Liver (tissue), 10 donors: ENCODE data around the gene CFAP300. TPM values are rescaled to one million over a fixed set of nuclear protein-coding genes. Genes with fewer than 3 reads are reported as not detected.

Source experiments
- DNase-seq: peaks from one replicate; pipeline ENCODE4 v3.0.0-alpha.2; 2017; ENCODE audit warnings: low spot score
- H3K27ac ChIP-seq, 2 donors: one replicate each; pipeline ENCODE4 v1.7.0; 2013; ENCODE audit warnings: inconsistent platforms in 2 of 2, low read length in 2 of 2, control low read depth in 1 of 2, low read depth in 1 of 2, mild to moderate bottlenecking in 1 of 2
- H3K27me3 ChIP-seq, 4 donors: one replicate each; pipeline versions ENCODE4 v1.6.1 to v1.7.0; 2013; ENCODE audit warnings: low read length in 3 of 4, inconsistent platforms in 1 of 4, mild to moderate bottlenecking in 1 of 4, moderate library complexity in 1 of 4; ENCODE audit not compliant: control insufficient read depth in 4 of 4, insufficient read depth in 4 of 4
- H3K36me3 ChIP-seq, 4 donors: one replicate each; pipeline versions ENCODE4 v1.6.1 to v1.7.0; 2013; ENCODE audit warnings: low read length in 3 of 4, mild to moderate bottlenecking in 3 of 4, low read depth in 1 of 4, moderate library complexity in 1 of 4; ENCODE audit not compliant: control insufficient read depth in 4 of 4, insufficient read depth in 3 of 4
- H3K4me1 ChIP-seq, 4 donors: one replicate each; pipeline versions ENCODE4 v1.6.1 to v1.7.0; 2013; ENCODE audit warnings: low read length in 3 of 4, mild to moderate bottlenecking in 3 of 4, moderate library complexity in 1 of 4; ENCODE audit not compliant: control insufficient read depth in 4 of 4, insufficient read depth in 4 of 4
- H3K4me3 ChIP-seq, 3 donors: one replicate each; pipeline versions ENCODE4 v1.6.1 to v1.7.0; 2013; ENCODE audit warnings: low read length in 3 of 3, control low read depth in 1 of 3, low read depth in 1 of 3, mild to moderate bottlenecking in 1 of 3
- H3K9ac ChIP-seq, 2 donors: one replicate each; pipeline ENCODE4 v1.7.0; 2013; ENCODE audit warnings: low read length in 2 of 2, mild to moderate bottlenecking in 2 of 2, moderate library complexity in 2 of 2, control low read depth in 1 of 2, low read depth in 1 of 2
- H3K9me3 ChIP-seq, 4 donors: one replicate each; pipeline versions ENCODE4 v1.6.1 to v1.7.0; 2013; ENCODE audit warnings: low read length in 3 of 4; ENCODE audit not compliant: control insufficient read depth in 4 of 4
- ATF3 ChIP-seq: IDR thresholded peaks from 2 replicates; pipeline ENCODE4 v1.6.1; 2016; ENCODE audit warnings: antibody characterized with exemption
- EGR1 ChIP-seq, 2 donors: IDR thresholded peaks; 2 replicates each; pipeline ENCODE4 v1.6.1; 2016 to 2018; ENCODE audit warnings: antibody characterized with exemption in 2 of 2, low read depth in 2 of 2
- FOXA2 ChIP-seq: IDR thresholded peaks from 2 replicates; pipeline ENCODE4 v1.6.1; 2016; ENCODE audit warnings: antibody characterized with exemption
- GABPA ChIP-seq, 2 donors: IDR thresholded peaks in 1 of 2; conservative IDR thresholded peaks in 1 of 2; 2 replicates each; pipeline ENCODE4 v1.6.1; 2016; ENCODE audit warnings: antibody characterized with exemption in 2 of 2, mild to moderate bottlenecking in 1 of 2, moderate library complexity in 1 of 2
- HNF4G ChIP-seq: IDR thresholded peaks from 2 replicates; pipeline ENCODE4 v1.6.1; 2016; ENCODE audit warnings: antibody characterized with exemption
- JUND ChIP-seq, 2 donors: IDR thresholded peaks; 2 replicates each; pipeline ENCODE4 v1.6.1; 2016; ENCODE audit warnings: antibody characterized with exemption in 2 of 2
- MAX ChIP-seq: IDR thresholded peaks from 2 replicates; pipeline ENCODE4 v1.6.1; 2016; ENCODE audit warnings: antibody characterized with exemption
- NR2F2 ChIP-seq: IDR thresholded peaks from 2 replicates; pipeline ENCODE4 v1.6.1; 2016; ENCODE audit warnings: antibody characterized with exemption
- TAF1 ChIP-seq: conservative IDR thresholded peaks from 2 replicates; pipeline ENCODE4 v1.6.1; 2016; ENCODE audit warnings: antibody characterized with exemption, mild to moderate bottlenecking
- YY1 ChIP-seq: IDR thresholded peaks from 2 replicates; pipeline ENCODE4 v1.6.1; 2016; ENCODE audit warnings: antibody characterized with exemption, mild to moderate bottlenecking
- WGBS: extraction: QIAGEN DNeasy Blood & Tissue Kit; methylation state at CpG from one replicate; pipeline ENCODE4 v1.1.7; 2013; 5-methylcytosine and 5-hydroxymethylcytosine counted together
- polyA plus RNA-seq, 2 donors: library from polyadenylated mRNA; stranded (reverse) in 1 of 2; unstranded in 1 of 2; fragments of 200-250 nt in 1 of 2; fragments of >200 nt in 1 of 2; fragmentation: Nextera tagmentation in 1 of 2; extraction: Ambion mirVana in 1 of 2; gene quantifications; one replicate each; pipeline versions ENCODE4 v1.2.1 to v1.2.3, GENCODE V29; 2013 to 2015
- small RNA-seq: library from RNA; depleted of rRNA; stranded (forward); fragments of <200 nt; gene quantifications from one replicate; pipeline ENCODE3, GENCODE V24; 2014
- total RNA-seq, 2 donors: library from RNA; depleted of rRNA; stranded (reverse); fragments of >200 nt; gene quantifications; one replicate each; pipeline ENCODE4 v1.2.3, GENCODE V29; 2014
- TF ChIP-seq, protein P1 (sequence below): IDR thresholded peaks from 2 replicates; pipeline ENCODE4 v1.6.1; 2016; ENCODE audit warnings: antibody characterized with exemption, mild to moderate bottlenecking
- donor health status: healthy.
- donor health status: healthy.
- donor health status: healthy.
- donor health status: healthy.
- donor health status: healthy.

The CFAP300 gene
- total and polyA plus RNA-seq, 4 donors = 0.09 to 0.22 TPM; not detected in 2

GRCh38 chr11:102120437-102120973, 73.3 kb downstream of the CFAP300 start:
- TF ChIP-seq ATF3 = no peak
- TF ChIP-seq NR2F2 = no peak
- TF ChIP-seq YY1 = no peak
- TF ChIP-seq FOXA2 = no peak
- TF ChIP-seq JUND (IDR thresholded peaks at IDR 0.05) = no peak
- no peak for TF ChIP-seq EGR1 (IDR thresholded peaks at IDR 0.05; ENCODE audit: low read depth in 2 of 2)
- TF ChIP-seq, protein P1, sequence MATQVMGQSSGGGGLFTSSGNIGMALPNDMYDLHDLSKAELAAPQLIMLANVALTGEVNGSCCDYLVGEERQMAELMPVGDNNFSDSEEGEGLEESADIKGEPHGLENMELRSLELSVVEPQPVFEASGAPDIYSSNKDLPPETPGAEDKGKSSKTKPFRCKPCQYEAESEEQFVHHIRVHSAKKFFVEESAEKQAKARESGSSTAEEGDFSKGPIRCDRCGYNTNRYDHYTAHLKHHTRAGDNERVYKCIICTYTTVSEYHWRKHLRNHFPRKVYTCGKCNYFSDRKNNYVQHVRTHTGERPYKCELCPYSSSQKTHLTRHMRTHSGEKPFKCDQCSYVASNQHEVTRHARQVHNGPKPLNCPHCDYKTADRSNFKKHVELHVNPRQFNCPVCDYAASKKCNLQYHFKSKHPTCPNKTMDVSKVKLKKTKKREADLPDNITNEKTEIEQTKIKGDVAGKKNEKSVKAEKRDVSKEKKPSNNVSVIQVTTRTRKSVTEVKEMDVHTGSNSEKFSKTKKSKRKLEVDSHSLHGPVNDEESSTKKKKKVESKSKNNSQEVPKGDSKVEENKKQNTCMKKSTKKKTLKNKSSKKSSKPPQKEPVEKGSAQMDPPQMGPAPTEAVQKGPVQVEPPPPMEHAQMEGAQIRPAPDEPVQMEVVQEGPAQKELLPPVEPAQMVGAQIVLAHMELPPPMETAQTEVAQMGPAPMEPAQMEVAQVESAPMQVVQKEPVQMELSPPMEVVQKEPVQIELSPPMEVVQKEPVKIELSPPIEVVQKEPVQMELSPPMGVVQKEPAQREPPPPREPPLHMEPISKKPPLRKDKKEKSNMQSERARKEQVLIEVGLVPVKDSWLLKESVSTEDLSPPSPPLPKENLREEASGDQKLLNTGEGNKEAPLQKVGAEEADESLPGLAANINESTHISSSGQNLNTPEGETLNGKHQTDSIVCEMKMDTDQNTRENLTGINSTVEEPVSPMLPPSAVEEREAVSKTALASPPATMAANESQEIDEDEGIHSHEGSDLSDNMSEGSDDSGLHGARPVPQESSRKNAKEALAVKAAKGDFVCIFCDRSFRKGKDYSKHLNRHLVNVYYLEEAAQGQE = no peak
- no peak for TF ChIP-seq TAF1
- TF ChIP-seq MAX = no peak
- no peak for TF ChIP-seq GABPA (IDR thresholded peaks at IDR 0.05 in 1 of 2, conservative IDR thresholded peaks at IDR 0.05 in 1 of 2)
- TF ChIP-seq HNF4G = no peak
- H3K27ac ChIP-seq = no peak overlapping the region
- peaks cover 8 to 29% (median 17%) of the 10 kb centered on the region in 4 donors for H3K4me1 ChIP-seq
- no peaks in the 10 kb centered on the region for H3K9me3 ChIP-seq
- no peak for DNase-seq
- H3K4me3 ChIP-seq = no peak overlapping the region
- H3K27me3 ChIP-seq = no peaks in the 10 kb centered on the region
- no peak overlapping the region for H3K9ac ChIP-seq
- 74% methylated on average over 3 of the region's 3 CpGs for WGBS
- no peaks in the 10 kb centered on the region for H3K36me3 ChIP-seq

DNA sequence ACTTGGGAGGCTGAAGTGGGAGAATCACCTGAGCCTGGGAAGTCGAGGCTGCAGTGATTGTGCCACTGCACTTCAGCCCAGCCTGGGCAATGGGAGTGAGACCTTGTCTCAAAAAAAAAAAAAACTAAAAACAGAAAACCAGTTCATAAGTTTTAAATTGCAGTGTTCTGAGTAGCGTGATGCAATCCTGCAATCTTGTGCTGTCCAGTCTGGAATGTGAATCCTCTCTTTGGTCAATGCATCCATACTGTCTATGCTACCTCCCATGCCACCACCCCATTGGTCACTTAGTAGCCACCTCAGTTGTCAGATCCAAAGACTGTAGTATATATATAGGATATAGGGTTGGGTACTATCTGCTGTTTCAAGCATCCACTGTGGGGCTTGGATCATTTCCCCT, 74.1 kb downstream of the CFAP300 start:
- no peaks in the 10 kb centered on the region for H3K36me3 ChIP-seq
- H3K9ac ChIP-seq = no peak overlapping the region
- WGBS = 89% methylated on average over 2 of the region's 2 CpGs
- TF ChIP-seq, protein P1 = peak; percentile 17
- TF ChIP-seq FOXA2 = no peak
- no peak overlapping the region for H3K4me3 ChIP-seq
- no peaks in the 10 kb centered on the region for H3K9me3 ChIP-seq
- H3K27me3 ChIP-seq = no peaks in the 10 kb centered on the region
- no peak for DNase-seq
- H3K27ac ChIP-seq = no peak overlapping the region
- H3K4me1 ChIP-seq = peaks cover 4 to 21% (median 13%) of the 10 kb centered on the region in 4 donors

Small RNA genes within 50 kb of the gene (small RNA-seq; reads per million reads assigned to genes)
- not detected for gene RNA5SP535

Other genes starting within 250 kb of the CFAP300 start
- gene CEP126, start 132.4 kb upstream of the CFAP300 start, total RNA-seq = under 1 TPM; 0.25 to 0.75 TPM
- under 1 TPM; 0.02 to 0.07 TPM for gene CEP126, start 132.4 kb upstream of the CFAP300 start, polyA plus RNA-seq
- gene ANGPTL5, start 130.9 kb upstream of the CFAP300 start, total RNA-seq = not detected
- not detected for gene ANGPTL5, start 130.9 kb upstream of the CFAP300 start, polyA plus RNA-seq
- 10 to 100 TPM; 17.6 to 65.6 TPM for gene YAP1, start 63.0 kb downstream of the CFAP300 start, total RNA-seq
- gene YAP1, start 63.0 kb downstream of the CFAP300 start, polyA plus RNA-seq = 10 to 100 TPM in 1 of 2 donors, 1 to 10 TPM in 1; 3.7 to 19.1 TPM